Measurements from ENCODE around the gene PKN3.
"Not testable (repeated sequence)": the region's sequence is repeated elsewhere in the genome, so short reads cannot be mapped to it uniquely, and the experiment has no call there.

DNA sequence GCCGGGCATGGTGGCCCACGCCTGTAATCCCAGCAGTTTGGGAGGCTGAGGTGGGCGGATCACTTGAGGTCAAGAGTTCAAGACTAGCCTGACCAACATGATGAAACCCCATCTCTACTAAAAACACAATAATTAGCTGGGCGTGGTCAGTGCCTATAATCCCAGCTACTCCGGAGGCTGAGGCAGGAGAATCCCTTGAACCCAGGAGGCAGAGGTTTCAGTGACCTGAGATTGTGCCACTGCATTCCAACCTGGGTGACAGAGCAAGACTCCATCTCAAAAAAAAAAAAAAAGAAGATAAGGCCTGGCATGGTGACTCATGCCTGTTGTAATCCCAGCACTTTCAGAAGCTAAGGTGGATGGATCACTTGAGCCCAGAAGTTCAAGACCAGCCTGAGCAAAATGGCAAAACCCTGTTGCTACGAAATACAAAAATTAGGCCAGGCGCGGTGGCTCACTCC, 35.8 kb upstream of the PKN3 start:
- TF ChIP-seq, protein P1, sequence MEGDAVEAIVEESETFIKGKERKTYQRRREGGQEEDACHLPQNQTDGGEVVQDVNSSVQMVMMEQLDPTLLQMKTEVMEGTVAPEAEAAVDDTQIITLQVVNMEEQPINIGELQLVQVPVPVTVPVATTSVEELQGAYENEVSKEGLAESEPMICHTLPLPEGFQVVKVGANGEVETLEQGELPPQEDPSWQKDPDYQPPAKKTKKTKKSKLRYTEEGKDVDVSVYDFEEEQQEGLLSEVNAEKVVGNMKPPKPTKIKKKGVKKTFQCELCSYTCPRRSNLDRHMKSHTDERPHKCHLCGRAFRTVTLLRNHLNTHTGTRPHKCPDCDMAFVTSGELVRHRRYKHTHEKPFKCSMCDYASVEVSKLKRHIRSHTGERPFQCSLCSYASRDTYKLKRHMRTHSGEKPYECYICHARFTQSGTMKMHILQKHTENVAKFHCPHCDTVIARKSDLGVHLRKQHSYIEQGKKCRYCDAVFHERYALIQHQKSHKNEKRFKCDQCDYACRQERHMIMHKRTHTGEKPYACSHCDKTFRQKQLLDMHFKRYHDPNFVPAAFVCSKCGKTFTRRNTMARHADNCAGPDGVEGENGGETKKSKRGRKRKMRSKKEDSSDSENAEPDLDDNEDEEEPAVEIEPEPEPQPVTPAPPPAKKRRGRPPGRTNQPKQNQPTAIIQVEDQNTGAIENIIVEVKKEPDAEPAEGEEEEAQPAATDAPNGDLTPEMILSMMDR (IDR thresholded peaks at IDR 0.05 in 4 of 5, conservative IDR thresholded peaks at IDR 0.05 in 1 of 5), result not testable (repeated sequence)
- not testable (repeated sequence) for TF ChIP-seq POLR2A (IDR thresholded peaks at IDR 0.05)

All from gastrocnemius medialis (tissue), 4 donors.